GM10847 (cell line): ENCODE results near the gene CDO1.

Experiments
- POLR2A ChIP-seq: IDR thresholded peaks from 2 replicates; pipeline ENCODE4 v1.6.1; 2011; ENCODE audit not compliant: insufficient read length; ENCODE audit errors: extremely low read depth

Gene CDO1

DNA sequence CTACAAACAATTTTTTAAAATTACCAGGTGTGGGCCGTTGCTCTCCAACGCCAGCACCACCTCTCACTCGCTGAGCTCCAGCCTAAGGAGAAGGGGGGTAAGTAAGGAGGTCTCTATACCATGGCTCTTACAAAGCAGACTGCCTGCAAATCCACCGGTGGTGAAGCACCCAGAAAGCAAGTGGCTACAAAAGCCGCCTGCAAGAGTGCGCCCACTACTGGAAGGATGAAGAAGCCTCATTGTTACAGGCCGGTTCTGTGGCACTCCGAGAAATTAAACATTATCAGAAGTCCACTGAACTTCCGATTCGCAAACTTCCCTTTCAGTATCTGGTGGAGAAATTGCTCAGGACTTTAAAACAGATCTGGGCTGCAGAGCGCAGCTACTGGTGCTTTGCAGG is 46.0 kb downstream of the CDO1 start:
- TF ChIP-seq POLR2A = no peak

DNA sequence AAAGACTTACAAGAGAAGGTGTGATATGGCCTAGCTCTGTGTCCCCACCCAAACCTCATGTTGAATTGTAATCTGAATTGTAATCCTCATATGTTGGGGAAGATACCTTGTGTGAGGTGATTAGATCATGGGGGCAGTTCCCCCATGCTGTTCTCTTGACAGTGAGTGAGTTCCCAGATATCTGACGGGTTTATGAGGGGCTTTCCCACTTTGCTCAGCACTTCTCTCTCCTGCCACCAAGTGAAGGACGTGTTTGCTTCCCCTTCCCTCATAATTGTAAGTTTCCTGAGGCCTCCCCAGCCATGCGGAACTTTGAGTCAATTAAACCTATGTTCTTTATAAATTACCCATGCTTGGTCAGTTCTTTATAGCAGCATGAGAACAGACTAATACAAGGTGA is 49.0 kb downstream of the CDO1 start:
- TF ChIP-seq POLR2A = no peak

DNA sequence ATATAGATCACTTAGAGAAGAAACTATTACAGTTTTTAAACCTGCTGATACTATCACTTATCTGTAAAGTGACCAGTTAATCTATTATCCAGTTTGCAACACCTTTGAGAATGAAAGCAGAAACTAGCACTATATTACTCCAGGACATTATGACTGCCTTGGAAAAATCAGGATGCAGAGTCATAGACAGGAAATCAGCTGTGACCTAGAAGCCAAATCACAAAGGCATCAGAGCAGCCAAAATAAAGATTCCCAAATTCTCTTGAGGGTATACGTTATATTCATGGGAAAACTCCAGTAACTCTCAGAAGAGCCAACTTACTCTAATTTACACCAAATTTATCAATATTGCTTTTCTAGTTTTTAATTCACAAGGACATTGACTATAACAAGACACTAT is 49.9 kb downstream of the CDO1 start:
- TF ChIP-seq POLR2A = no peak

DNA sequence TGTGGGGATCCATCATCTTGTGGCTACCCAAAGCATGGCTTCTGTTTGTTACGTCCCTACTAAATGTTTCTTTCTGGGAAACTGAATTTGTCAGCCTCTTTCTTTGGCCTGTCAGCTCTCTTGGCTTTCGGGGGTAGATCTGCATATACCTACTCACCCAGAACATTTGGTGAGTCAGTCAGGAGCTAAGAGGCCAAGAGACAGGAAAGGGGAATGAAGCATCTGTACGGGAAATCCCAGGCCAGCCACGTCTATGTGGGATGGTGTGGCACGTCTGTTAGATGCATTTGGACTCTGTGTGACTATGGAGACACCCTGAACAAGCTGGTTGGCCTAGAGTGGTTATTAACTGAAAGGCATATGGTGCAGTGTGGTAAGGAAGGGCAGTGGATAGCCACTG is 58.1 kb downstream of the CDO1 start:
- TF ChIP-seq POLR2A = no peak

DNA sequence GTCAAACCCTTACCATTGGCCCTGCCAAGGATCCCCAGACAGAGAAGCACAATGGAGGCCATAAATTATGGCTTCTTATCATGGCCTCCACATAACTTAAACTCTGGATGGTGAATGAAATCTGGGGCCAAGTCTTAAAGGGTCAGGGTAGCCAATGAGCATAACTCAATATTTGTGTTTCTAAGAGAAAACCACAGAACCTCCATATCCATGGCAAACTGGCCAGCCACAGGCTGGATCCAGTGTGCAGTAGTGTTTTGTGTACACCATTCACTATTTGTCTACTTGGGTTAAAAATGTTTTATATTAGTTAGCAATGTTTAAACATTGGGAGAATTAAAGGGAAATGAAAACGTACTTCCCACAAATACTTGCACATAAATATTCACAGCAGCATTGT is 60.8 kb downstream of the CDO1 start:
- no peak for TF ChIP-seq POLR2A
